Nephron (organoid): ENCODE measurements around the gene RFT1.

ENCODE experiments used
- H3K27ac Mint-ChIP-seq, 3 experiments: 2 replicates each; pipeline ENCODE4 v1.8.0; 2020; ENCODE audit warnings: mixed read lengths in 3 of 3, mild to moderate bottlenecking in 2 of 3, moderate library complexity in 1 of 3
- H3K27me3 Mint-ChIP-seq: 2 replicates; pipeline ENCODE4 v1.8.0; 2021; ENCODE audit warnings: low read depth, mild to moderate bottlenecking, moderate library complexity, mixed read lengths
- H3K36me3 Mint-ChIP-seq: 2 replicates; pipeline ENCODE4 v1.8.0; 2020; ENCODE audit warnings: low read depth, mixed read lengths
- H3K4me1 Mint-ChIP-seq: 2 replicates; pipeline ENCODE4 v1.8.0; 2020; ENCODE audit warnings: mixed read lengths
- H3K4me3 Mint-ChIP-seq, 3 experiments: 2 replicates each; pipeline ENCODE4 v1.8.0; 2020; ENCODE audit warnings: mild to moderate bottlenecking in 3 of 3, mixed read lengths in 3 of 3, moderate library complexity in 2 of 3
- H3K9me3 Mint-ChIP-seq: 2 replicates; pipeline ENCODE4 v1.8.0; 2020; ENCODE audit warnings: mixed read lengths
- TF ChIP-seq, protein P1 (sequence below), 3 experiments: fragments of 200-600 bp; sonication (generic); IDR thresholded peaks; one replicate each; pipeline ENCODE4 v1.5.0; 2021; ENCODE audit warnings: antibody characterized with exemption in 3 of 3; ENCODE audit not compliant: unreplicated experiment in 3 of 3

RFT1 gene

DNA sequence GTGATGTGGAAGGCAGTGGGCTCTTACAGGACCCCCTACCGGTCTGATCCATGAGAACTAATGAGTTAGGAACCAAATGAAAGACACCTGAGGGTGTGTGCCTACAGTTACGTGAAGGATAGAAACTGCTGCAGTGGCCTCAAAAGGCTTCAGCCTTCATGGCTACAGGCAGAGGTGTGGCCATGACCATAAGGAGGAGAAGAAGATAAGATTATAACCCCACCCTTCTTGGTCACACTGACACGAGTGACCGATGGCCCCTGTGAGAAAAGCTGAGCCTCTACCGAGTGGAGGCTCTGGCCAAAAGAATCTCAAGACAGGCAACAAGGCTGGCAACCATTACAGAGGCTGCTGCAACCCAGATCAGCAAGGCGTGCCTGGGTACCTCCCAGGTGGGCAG lies 6.3 kb downstream of the RFT1 start:
- no peaks in the 10 kb centered on the region for H3K9me3 Mint-ChIP-seq
- peaks cover 41% of the 10 kb centered on the region for H3K36me3 Mint-ChIP-seq
- no peaks in the 10 kb centered on the region for H3K27me3 Mint-ChIP-seq
- H3K27ac Mint-ChIP-seq, result no peak overlapping the region
- H3K4me1 Mint-ChIP-seq, result no peaks in the 10 kb centered on the region
- TF ChIP-seq, protein P1, sequence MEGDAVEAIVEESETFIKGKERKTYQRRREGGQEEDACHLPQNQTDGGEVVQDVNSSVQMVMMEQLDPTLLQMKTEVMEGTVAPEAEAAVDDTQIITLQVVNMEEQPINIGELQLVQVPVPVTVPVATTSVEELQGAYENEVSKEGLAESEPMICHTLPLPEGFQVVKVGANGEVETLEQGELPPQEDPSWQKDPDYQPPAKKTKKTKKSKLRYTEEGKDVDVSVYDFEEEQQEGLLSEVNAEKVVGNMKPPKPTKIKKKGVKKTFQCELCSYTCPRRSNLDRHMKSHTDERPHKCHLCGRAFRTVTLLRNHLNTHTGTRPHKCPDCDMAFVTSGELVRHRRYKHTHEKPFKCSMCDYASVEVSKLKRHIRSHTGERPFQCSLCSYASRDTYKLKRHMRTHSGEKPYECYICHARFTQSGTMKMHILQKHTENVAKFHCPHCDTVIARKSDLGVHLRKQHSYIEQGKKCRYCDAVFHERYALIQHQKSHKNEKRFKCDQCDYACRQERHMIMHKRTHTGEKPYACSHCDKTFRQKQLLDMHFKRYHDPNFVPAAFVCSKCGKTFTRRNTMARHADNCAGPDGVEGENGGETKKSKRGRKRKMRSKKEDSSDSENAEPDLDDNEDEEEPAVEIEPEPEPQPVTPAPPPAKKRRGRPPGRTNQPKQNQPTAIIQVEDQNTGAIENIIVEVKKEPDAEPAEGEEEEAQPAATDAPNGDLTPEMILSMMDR (IDR thresholded peaks at IDR 0.05; ENCODE audit: unreplicated experiment in 3 of 3), result no peak
- H3K4me3 Mint-ChIP-seq, result no peak overlapping the region

DNA sequence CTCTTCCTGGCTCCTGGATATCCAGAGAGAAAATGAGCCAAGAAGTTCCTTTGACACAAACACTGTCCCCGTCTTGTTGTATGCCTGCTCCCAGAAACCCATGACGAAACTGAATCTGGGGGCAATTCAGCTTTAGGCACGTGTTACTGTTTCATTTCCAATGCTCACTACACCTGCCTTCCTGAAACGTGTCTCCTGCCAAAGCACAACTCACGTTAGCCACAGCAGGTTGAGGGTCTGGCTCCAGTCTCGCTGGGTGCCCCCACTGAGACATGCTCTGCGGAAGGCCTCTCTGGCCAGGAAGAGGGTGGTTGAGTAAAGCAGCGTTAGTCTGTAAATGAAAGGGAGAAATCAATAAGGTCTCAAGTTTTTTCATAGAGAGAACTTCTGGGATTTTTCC lies 6.7 kb downstream of the RFT1 start:
- no peak overlapping the region for H3K4me3 Mint-ChIP-seq
- H3K27me3 Mint-ChIP-seq, result no peaks in the 10 kb centered on the region
- TF ChIP-seq, protein P1 (IDR thresholded peaks at IDR 0.05; ENCODE audit: unreplicated experiment in 3 of 3), result no peak
- H3K9me3 Mint-ChIP-seq, result no peaks in the 10 kb centered on the region
- H3K27ac Mint-ChIP-seq, result no peak overlapping the region
- no peaks in the 10 kb centered on the region for H3K4me1 Mint-ChIP-seq
- peaks cover 43% of the 10 kb centered on the region for H3K36me3 Mint-ChIP-seq

DNA sequence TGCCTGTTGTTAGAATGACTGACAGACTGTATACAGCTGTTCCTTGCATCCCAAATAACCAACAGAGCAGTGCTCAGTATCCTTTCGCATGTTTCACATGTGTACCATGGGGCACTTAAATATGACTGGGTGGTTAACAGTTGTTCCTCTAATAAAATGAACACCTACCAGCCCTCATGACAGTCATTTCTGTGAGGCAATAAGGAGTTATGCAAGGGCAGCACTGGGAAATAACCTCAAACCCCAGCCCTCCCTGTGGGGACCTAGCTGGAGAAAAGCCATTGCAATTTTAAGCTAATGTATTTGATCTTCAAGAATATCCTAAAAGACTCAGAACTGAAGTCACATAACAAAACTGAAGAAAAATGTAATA lies 7.3 kb downstream of the RFT1 start:
- H3K27me3 Mint-ChIP-seq, result no peaks in the 10 kb centered on the region
- TF ChIP-seq, protein P1 (IDR thresholded peaks at IDR 0.05; ENCODE audit: unreplicated experiment in 3 of 3), result no peak
- peaks cover 49% of the 10 kb centered on the region for H3K36me3 Mint-ChIP-seq
- H3K4me1 Mint-ChIP-seq, result no peaks in the 10 kb centered on the region
- no peak overlapping the region for H3K27ac Mint-ChIP-seq
- H3K4me3 Mint-ChIP-seq, result no peak overlapping the region
- H3K9me3 Mint-ChIP-seq, result no peaks in the 10 kb centered on the region

DNA sequence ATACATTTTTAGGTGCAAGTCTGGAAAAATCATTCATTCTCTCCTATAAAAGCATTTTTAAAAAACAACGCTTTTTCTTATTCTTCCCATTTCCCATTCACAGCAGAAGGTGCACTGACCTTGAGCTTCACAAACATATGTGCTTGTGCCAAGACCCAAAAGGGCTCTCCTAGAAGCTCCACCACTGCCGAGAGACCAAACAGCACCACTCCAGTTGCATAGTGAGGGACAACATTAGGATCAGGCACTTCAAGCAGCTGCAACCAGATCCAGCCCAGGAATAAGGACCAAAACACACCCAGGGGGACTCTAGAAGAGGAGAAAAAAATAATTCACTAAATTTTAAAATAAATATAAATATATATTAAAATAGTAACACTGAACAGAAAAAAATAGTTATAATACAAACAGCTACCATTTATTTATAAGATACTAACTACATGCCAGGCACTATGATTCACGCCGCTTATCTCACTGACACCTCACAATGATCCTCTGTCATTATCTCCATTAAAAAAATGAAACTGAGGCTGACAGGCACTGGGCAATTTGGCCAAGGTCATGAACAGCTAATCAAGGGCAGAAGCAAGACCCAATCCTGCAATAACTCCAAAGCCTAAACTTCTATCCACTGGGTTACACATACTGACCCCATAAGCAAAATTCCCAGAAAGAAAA lies 7.8 kb downstream of the RFT1 start:
- H3K9me3 Mint-ChIP-seq, result no peaks in the 10 kb centered on the region
- H3K36me3 Mint-ChIP-seq, result peaks cover 50% of the 10 kb centered on the region
- H3K4me1 Mint-ChIP-seq, result no peaks in the 10 kb centered on the region
- TF ChIP-seq, protein P1 (IDR thresholded peaks at IDR 0.05; ENCODE audit: unreplicated experiment in 3 of 3), result no peak
- no peak overlapping the region for H3K4me3 Mint-ChIP-seq
- H3K27ac Mint-ChIP-seq, result no peak overlapping the region
- no peaks in the 10 kb centered on the region for H3K27me3 Mint-ChIP-seq

DNA sequence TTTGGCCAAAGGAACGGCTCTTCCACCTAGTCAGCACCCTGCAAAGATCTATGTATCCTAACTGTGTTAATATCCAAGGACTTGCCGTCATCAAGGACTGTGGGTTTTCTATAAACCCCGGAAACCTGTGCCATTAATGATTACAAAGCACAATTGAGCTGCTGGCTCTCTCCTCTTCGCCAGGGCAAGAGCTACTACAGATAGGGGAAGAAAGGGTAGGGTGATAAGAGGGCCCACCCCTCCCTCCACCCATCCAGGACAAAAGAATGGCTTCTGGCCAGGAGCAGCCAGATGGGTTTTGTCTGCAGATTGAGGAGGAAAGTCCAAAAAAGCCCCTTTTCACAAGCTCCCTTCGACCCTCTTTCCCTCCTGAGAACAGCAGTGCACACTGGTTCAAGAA lies 9.9 kb downstream of the RFT1 start:
- Mint-ChIP-seq H3K27me3 (no peaks in the 10 kb centered on the region), H3K4me3 (no peak overlapping the region), H3K9me3 (no peaks in the 10 kb centered on the region), H3K4me1 (no peaks in the 10 kb centered on the region), H3K36me3 (peaks cover 50% of the 10 kb centered on the region), H3K27ac (no peak overlapping the region)
- TF ChIP-seq, protein P1 (IDR thresholded peaks at IDR 0.05; ENCODE audit: unreplicated experiment in 3 of 3), result no peak

DNA sequence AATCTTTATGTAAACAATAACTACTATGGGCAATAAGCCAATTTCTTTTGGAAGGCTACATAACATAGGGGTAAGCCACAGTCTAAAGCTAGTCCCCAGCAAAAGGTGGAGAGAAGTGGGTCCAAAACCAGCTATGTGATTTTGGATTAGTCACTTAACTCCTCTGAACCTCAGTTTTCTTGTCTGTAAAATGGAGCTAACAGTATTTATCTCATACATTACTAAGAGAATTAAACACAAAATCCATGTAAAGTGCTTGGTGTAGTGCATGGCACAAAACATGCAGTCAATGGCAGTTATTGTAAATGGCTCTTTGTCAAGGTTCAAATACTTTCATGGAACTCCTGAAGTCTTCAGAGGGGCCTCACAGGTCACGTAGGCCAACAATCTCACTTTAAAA lies 13.3 kb downstream of the RFT1 start:
- Mint-ChIP-seq H3K4me3 (no peak overlapping the region), H3K27ac (no peak overlapping the region), H3K9me3 (no peaks in the 10 kb centered on the region), H3K36me3 (peaks cover 25% of the 10 kb centered on the region), H3K4me1 (peaks cover 3% of the 10 kb centered on the region), H3K27me3 (no peaks in the 10 kb centered on the region)
- TF ChIP-seq, protein P1 (IDR thresholded peaks at IDR 0.05; ENCODE audit: unreplicated experiment in 3 of 3), result no peak
